IMR-90 (cell line): Measurements from ENCODE around the gene NRG4. TPM values are rescaled to one million over a fixed set of nuclear protein-coding genes. Genes with fewer than 3 reads are reported as not detected.

Experiments used
- ATAC-seq: fragments of 200-7000 bp; cut with Tn5 transposase; 2 replicates; pipeline ENCODE4 v1.9.1; 2020; ENCODE audit warnings: low read depth, mild to moderate bottlenecking, moderate library complexity
- BruUV-seq: library from RNA; stranded (reverse); fragments of 400-500 nt; replicated peaks from 2 replicates; lab custom pipeline; 2021; lab: Mats Ljungman, UMichigan
- CTCF ChIA-PET: fragments of 300-600 bp; formaldehyde crosslinking; extraction: SDS; loops from one replicate; lab custom pipeline; 2021; ENCODE audit warnings: antibody characterized with exemption; lab: Yijun Ruan, JAX
- POLR2A ChIA-PET: fragments of 300-600 bp; sonication (Branson Sonifier 250); formaldehyde crosslinking; loops from one replicate; lab custom pipeline; 2022; ENCODE audit warnings: antibody characterized with exemption; ENCODE audit not compliant: unreplicated experiment; lab: Charles Lee
- DNase-seq: peaks from one replicate; pipeline ENCODE4 v3.0.0; 2013
- H2AFZ ChIP-seq: replicated peaks from 2 replicates; pipeline ENCODE3; 2013; ENCODE audit warnings: low read length, mild to moderate bottlenecking; ENCODE audit not compliant: poor library complexity
- H2AK5ac ChIP-seq: 2 replicates; pipeline ENCODE4 v1.6.1; 2013; ENCODE audit warnings: low read depth, low read length, inconsistent platforms
- H2AK9ac ChIP-seq: replicated peaks from 2 replicates; pipeline ENCODE3; 2013; ENCODE audit warnings: mild to moderate bottlenecking, low read depth, low read length, moderate library complexity; ENCODE audit not compliant: poor library complexity
- H2BK120ac ChIP-seq: 2 replicates; pipeline ENCODE4 v1.6.1; 2013; ENCODE audit warnings: low read depth, low read length, inconsistent platforms
- H2BK15ac ChIP-seq: 3 replicates; pipeline ENCODE4 v1.6.1; 2013; ENCODE audit warnings: low read depth, low read length, inconsistent platforms
- H2BK20ac ChIP-seq: 2 replicates; pipeline ENCODE4 v1.6.1; 2013; ENCODE audit warnings: low read depth, mild to moderate bottlenecking, inconsistent platforms, low read length, moderate library complexity
- H2BK5ac ChIP-seq: 2 replicates; pipeline ENCODE4 v1.6.1; 2013; ENCODE audit warnings: mild to moderate bottlenecking, low read depth, low read length, inconsistent platforms; ENCODE audit not compliant: poor library complexity, severe bottlenecking
- H3K14ac ChIP-seq: replicated peaks from 2 replicates; pipeline ENCODE4 v1.6.1; 2013; ENCODE audit warnings: low read depth, low read length, inconsistent platforms
- H3K18ac ChIP-seq: 2 replicates; pipeline ENCODE4 v1.6.1; 2013; ENCODE audit warnings: low read depth, low read length, control low read depth
- H3K23ac ChIP-seq: 2 replicates; pipeline ENCODE4 v1.6.1; 2013; ENCODE audit warnings: low read depth, low read length, inconsistent platforms
- H3K27ac ChIP-seq: 2 replicates; pipeline ENCODE4 v1.5.1; 2013; ENCODE audit warnings: mild to moderate bottlenecking, control low read depth, low read length; ENCODE audit not compliant: insufficient read depth
- H3K27me3 ChIP-seq: 2 replicates; pipeline ENCODE4 v1.6.1; 2013; ENCODE audit warnings: low read length; ENCODE audit not compliant: control insufficient read depth, insufficient read depth
- H3K36me3 ChIP-seq: 2 replicates; pipeline ENCODE4 v1.6.1; 2013; ENCODE audit warnings: low read length, mixed read lengths; ENCODE audit not compliant: control insufficient read depth, insufficient read depth
- H3K4ac ChIP-seq: 2 replicates; pipeline ENCODE4 v1.6.1; 2013; ENCODE audit warnings: low read depth, low read length, inconsistent platforms
- H3K4me1 ChIP-seq: 2 replicates; pipeline ENCODE4 v1.6.1; 2013; ENCODE audit warnings: low read length, mixed read lengths; ENCODE audit not compliant: control insufficient read depth, insufficient read depth
- H3K4me2 ChIP-seq: 2 replicates; pipeline ENCODE4 v1.6.1; 2013; ENCODE audit warnings: low read depth, mild to moderate bottlenecking, control low read depth, low read length, moderate library complexity
- H3K4me3 ChIP-seq: 2 replicates; pipeline ENCODE4 v1.5.1; 2013; ENCODE audit warnings: low read depth, mild to moderate bottlenecking, control low read depth, low read length, moderate library complexity; ENCODE audit not compliant: insufficient read depth
- H3K56ac ChIP-seq: 2 replicates; pipeline ENCODE4 v1.6.1; 2013; ENCODE audit warnings: low read length, inconsistent platforms; ENCODE audit not compliant: insufficient read depth; ENCODE audit errors: extremely low read depth
- H3K79me1 ChIP-seq, 2 experiments: 2 replicates each; pipeline ENCODE4 v1.6.1; 2013; ENCODE audit warnings: low read length in 2 of 2, inconsistent platforms in 1 of 2, low read depth in 1 of 2
- H3K9ac ChIP-seq: 2 replicates; pipeline ENCODE4 v1.6.1; 2013; ENCODE audit warnings: low read depth, low read length, control low read depth
- H3K9me1 ChIP-seq: 2 replicates; pipeline ENCODE4 v1.6.1; 2013; ENCODE audit warnings: low read length, inconsistent platforms; ENCODE audit not compliant: insufficient read depth
- H3K9me3 ChIP-seq: 2 replicates; pipeline ENCODE4 v1.6.1; 2013; ENCODE audit warnings: low read length; ENCODE audit not compliant: control insufficient read depth, insufficient read depth
- H4K20me1 ChIP-seq: 2 replicates; pipeline ENCODE4 v1.6.1; 2013; ENCODE audit warnings: low read length, inconsistent platforms; ENCODE audit not compliant: insufficient read depth
- H4K5ac ChIP-seq: 2 replicates; pipeline ENCODE4 v1.6.1; 2013; ENCODE audit warnings: mild to moderate bottlenecking, low read depth, low read length, control low read depth
- H4K8ac ChIP-seq, 2 experiments: 2 replicates each; pipeline ENCODE4 v1.6.1; 2013; ENCODE audit warnings: low read depth in 2 of 2, low read length in 2 of 2, control low read depth in 1 of 2, inconsistent platforms in 1 of 2
- H4K91ac ChIP-seq: 2 replicates; pipeline ENCODE4 v1.6.1; 2013; ENCODE audit warnings: low read depth, low read length, inconsistent platforms; ENCODE audit not compliant: insufficient read depth
- BHLHE40 ChIP-seq: fragments of 150-350 bp; IDR thresholded peaks from 2 replicates; pipeline ENCODE4 v1.6.1; 2016; ENCODE audit warnings: mild to moderate bottlenecking, low read depth, low read length
- CEBPB ChIP-seq: IDR thresholded peaks from 2 replicates; pipeline ENCODE4 v1.6.1; 2012; ENCODE audit warnings: low read depth, low read length, improper control_type of control experiment
- CHD1 ChIP-seq: IDR thresholded peaks from 2 replicates; pipeline ENCODE4 v1.6.1; 2012; ENCODE audit warnings: low read depth, low read length, improper control_type of control experiment
- FOS ChIP-seq: fragments of 150-350 bp; IDR thresholded peaks from 2 replicates; pipeline ENCODE4 v1.6.1; 2016; ENCODE audit warnings: low read depth, low read length
- MAFK ChIP-seq: IDR thresholded peaks from 2 replicates; pipeline ENCODE4 v1.6.1; 2012; ENCODE audit warnings: low read depth, low read length, improper control_type of control experiment
- MXI1 ChIP-seq: IDR thresholded peaks from 2 replicates; pipeline ENCODE4 v1.6.1; 2012; ENCODE audit warnings: low read depth, mild to moderate bottlenecking, low read length, moderate library complexity, borderline replicate concordance
- WGBS, 2 experiments: methylation state at CpG; one replicate each; pipeline versions ENCODE4 v1.1.5 to v1.1.7; 2013; ENCODE audit warnings: missing lambda C conversion rate in 2 of 2; ENCODE audit not compliant: insufficient read length in 1 of 2; ENCODE audit errors: extremely low coverage in 2 of 2; 5-methylcytosine and 5-hydroxymethylcytosine counted together
- dilution Hi-C: fragments of 300-500 bp; cut with HindIII; formaldehyde crosslinking; loops from one replicate; pipeline ENCODE4 v1.14.3; 2018; ENCODE audit warnings: low sequenced_read_pairs; ENCODE audit not compliant: unreplicated experiment
- in situ Hi-C: fragments of 300-500 bp; cut with MboI; formaldehyde crosslinking; loops from 3 replicates; pipeline ENCODE4 v1.14.3; 2019; ENCODE audit warnings: low sequenced_read_pairs, inconsistent platforms, mixed read lengths
- intact Hi-C: fragments of 100-400 bp; cut with micrococcal nuclease; formaldehyde crosslinking; loops from 2 replicates; pipeline ENCODE4 v1.10.0; 2022
- polyA plus RNA-seq, 3 experiments: library from polyadenylated mRNA; depleted of rRNA; stranded (reverse); fragments of >200 nt; gene quantifications; 2 replicates each; pipeline ENCODE4 v1.2.3, GENCODE V29; 2012; ENCODE audit warnings: low replicate concordance in 1 of 3
- total RNA-seq: library from RNA; depleted of rRNA; stranded (reverse); fragments of >200 nt; gene quantifications from 2 replicates; pipeline ENCODE4 v1.2.3, GENCODE V29; 2012
- TF ChIP-seq, protein P1 (sequence below): fragments of 150-350 bp; IDR thresholded peaks from 2 replicates; pipeline ENCODE4 v1.6.1; 2017; ENCODE audit warnings: mild to moderate bottlenecking, antibody characterized with exemption, low read length, low read depth
- TF ChIP-seq, protein P2 (sequence below): fragments of 150-350 bp; IDR thresholded peaks from 2 replicates; pipeline ENCODE4 v1.6.1; 2016; ENCODE audit warnings: low read depth, mild to moderate bottlenecking, low read length, moderate library complexity, borderline replicate concordance

Gene NRG4
- total and polyA plus RNA-seq, 2 of the 4 experiments (the other 2 are of a cell fraction) = not detected

DNA sequence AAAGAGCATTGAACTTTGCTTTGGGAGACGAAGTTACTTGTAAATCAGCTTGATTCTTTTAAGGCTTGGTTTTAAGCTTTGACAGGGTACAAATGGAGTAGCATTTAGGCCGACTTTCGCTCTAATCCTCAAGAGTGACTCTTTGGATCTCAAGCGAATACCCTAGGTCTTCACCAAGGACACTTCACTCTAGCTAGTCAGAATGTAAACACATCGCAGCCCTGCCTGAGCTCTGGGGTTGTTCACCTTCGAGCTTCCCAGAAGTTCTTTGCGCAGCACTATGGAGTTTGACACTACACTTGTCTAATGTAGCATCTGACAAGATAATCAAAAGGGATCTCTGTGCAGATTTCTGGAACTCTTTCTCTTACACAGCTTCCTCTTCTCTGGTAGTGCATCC lies 22.3 kb downstream of the NRG4 start:
- no peak for ATAC-seq
- Histone ChIP-seq H4K20me1 (no peaks in the 10 kb centered on the region), H3K56ac (no peak overlapping the region), H3K9ac (no peak overlapping the region), H3K9me3 (no peaks in the 10 kb centered on the region), H3K27me3 (peaks cover 8% of the 10 kb centered on the region; the same call in 1 of the 2 replicates), H3K4ac (no peak overlapping the region), H4K91ac (no peak overlapping the region), H3K9me1 (no peaks in the 10 kb centered on the region), H4K5ac (no peak overlapping the region), H3K4me3 (no peak overlapping the region), H3K36me3 (no peaks in the 10 kb centered on the region), H2BK15ac (no peak overlapping the region), H3K4me1 (no peaks in the 10 kb centered on the region), H2BK5ac (no peak overlapping the region), H2BK20ac (no peak overlapping the region), H2BK120ac (no peak overlapping the region), H3K4me2 (no peak overlapping the region), H2AK9ac (no peak overlapping the region), H2AK5ac (no peak overlapping the region), H2AFZ (no peak overlapping the region), H3K23ac (no peak overlapping the region), H3K79me1 (no peaks in the 10 kb centered on the region), H3K27ac (no peak overlapping the region), H4K8ac (no peak overlapping the region), H3K18ac (no peak overlapping the region), H3K14ac (no peak overlapping the region)
- no peak for DNase-seq
- WGBS, 2 experiments = 100% methylated on average over 1 of the region's 7 CpGs; no CpG with 5 or more reads in 1 of the 2 experiments
- ChIA-PET POLR2A (no interaction called here), CTCF (interaction anchor here (0.5 to 0.7 kb wide), 2 partner anchors 14 to 39 kb away, joined by 3 read pairs; no protein-coding TSS in a partner anchor)
- no TSS peak for BruUV-seq
- no peak for TF ChIP-seq MAFK
- TF ChIP-seq, protein P1, sequence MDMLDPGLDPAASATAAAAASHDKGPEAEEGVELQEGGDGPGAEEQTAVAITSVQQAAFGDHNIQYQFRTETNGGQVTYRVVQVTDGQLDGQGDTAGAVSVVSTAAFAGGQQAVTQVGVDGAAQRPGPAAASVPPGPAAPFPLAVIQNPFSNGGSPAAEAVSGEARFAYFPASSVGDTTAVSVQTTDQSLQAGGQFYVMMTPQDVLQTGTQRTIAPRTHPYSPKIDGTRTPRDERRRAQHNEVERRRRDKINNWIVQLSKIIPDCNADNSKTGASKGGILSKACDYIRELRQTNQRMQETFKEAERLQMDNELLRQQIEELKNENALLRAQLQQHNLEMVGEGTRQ = no peak
- TF ChIP-seq, protein P2, sequence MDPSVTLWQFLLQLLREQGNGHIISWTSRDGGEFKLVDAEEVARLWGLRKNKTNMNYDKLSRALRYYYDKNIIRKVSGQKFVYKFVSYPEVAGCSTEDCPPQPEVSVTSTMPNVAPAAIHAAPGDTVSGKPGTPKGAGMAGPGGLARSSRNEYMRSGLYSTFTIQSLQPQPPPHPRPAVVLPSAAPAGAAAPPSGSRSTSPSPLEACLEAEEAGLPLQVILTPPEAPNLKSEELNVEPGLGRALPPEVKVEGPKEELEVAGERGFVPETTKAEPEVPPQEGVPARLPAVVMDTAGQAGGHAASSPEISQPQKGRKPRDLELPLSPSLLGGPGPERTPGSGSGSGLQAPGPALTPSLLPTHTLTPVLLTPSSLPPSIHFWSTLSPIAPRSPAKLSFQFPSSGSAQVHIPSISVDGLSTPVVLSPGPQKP = no peak
- no peak for TF ChIP-seq CHD1
- no peak for TF ChIP-seq CEBPB
- TF ChIP-seq BHLHE40 = no peak
- no peak for TF ChIP-seq MXI1
- no peak for TF ChIP-seq FOS
- in situ Hi-C loops = no loop called here
- intact Hi-C loops = no loop called here
- dilution Hi-C loops = no loop called here
